GM12872 (cell line): ENCODE measurements around the gene KCNC3.

Experiments used
- CTCF ChIP-seq: IDR thresholded peaks from 3 replicates; pipeline ENCODE4 v1.5.1; 2011; ENCODE audit warnings: low read depth, mild to moderate bottlenecking, low read length, moderate library complexity; ENCODE audit not compliant: insufficient read depth

KCNC3 gene

GRCh38 chr19:50268041-50268440 lies 61.1 kb downstream of the KCNC3 start:
- TF ChIP-seq CTCF, result no peak

GRCh38 chr19:50266896-50267295 lies 62.3 kb downstream of the KCNC3 start:
- no peak for TF ChIP-seq CTCF

GRCh38 chr19:50266041-50266440 lies 63.1 kb downstream of the KCNC3 start:
- no peak for TF ChIP-seq CTCF

GRCh38 chr19:50264483-50265186 lies 64.5 kb downstream of the KCNC3 start:
- no peak for TF ChIP-seq CTCF

GRCh38 chr19:50263176-50263575 lies 66.0 kb downstream of the KCNC3 start:
- no peak for TF ChIP-seq CTCF
